Ascending aorta (tissue), 2 donors: ENCODE measurements around the gene MACROH2A1. TPM values are rescaled to one million over a fixed set of nuclear protein-coding genes. Genes with fewer than 3 reads are reported as not detected.

Experiments
- DNase-seq, 2 donors: peaks; one replicate each; pipeline ENCODE4 v3.0.0-alpha.2; 2019; ENCODE audit warnings: low spot score in 2 of 2
- H3K27ac ChIP-seq, 2 donors: fragments of 200-600 bp; sonication (generic); one replicate each; pipeline ENCODE4 v1.5.1; 2016 to 2017; ENCODE audit warnings: mild to moderate bottlenecking in 1 of 2
- H3K27me3 ChIP-seq: fragments of 200-600 bp; sonication (generic); one replicate; pipeline ENCODE4 v1.5.1; 2017
- H3K36me3 ChIP-seq, 2 donors: fragments of 200-600 bp; sonication (generic); one replicate each; pipeline ENCODE4 v1.5.1; 2016
- H3K4me1 ChIP-seq, 2 donors: fragments of 200-600 bp; sonication (generic); one replicate each; pipeline ENCODE4 v1.5.1; 2016 to 2017; ENCODE audit warnings: mild to moderate bottlenecking in 1 of 2
- H3K4me3 ChIP-seq, 2 donors: fragments of 200-600 bp; sonication (generic); one replicate each; pipeline ENCODE4 v1.5.1; 2016 to 2017; ENCODE audit warnings: mild to moderate bottlenecking in 1 of 2
- H3K9me3 ChIP-seq, 2 donors: fragments of 200-600 bp; sonication (generic); one replicate each; pipeline ENCODE4 v1.5.1; 2016
- CTCF ChIP-seq, 3 experiments: fragments of 200-600 bp in 2 of 3; fragments of 450-650 bp in 1 of 3; sonication (generic) in 2 of 3; IDR thresholded peaks; one replicate each; pipeline ENCODE4 v1.5.1; 2016 to 2019; ENCODE audit warnings: antibody characterized with exemption in 3 of 3, mild to moderate bottlenecking in 1 of 3, moderate library complexity in 1 of 3
- intact Hi-C: fragments of 100-400 bp; cut with DNase I; formaldehyde crosslinking; loops from one replicate; pipeline ENCODE4 v1.15.1; 2023
- total RNA-seq: library from RNA; depleted of rRNA; stranded (reverse); fragments of >200 nt; gene quantifications from one replicate; pipeline ENCODE4 v1.1.0, GENCODE V29; 2016

The MACROH2A1 gene
- total RNA-seq, 1 donor from 2014 or later, result 216 TPM

- Histone ChIP-seq H3K27ac (no peak overlapping the region), H3K4me1 (no peaks in the 10 kb centered on the region), H3K4me3 (no peak overlapping the region), H3K27me3 (no peaks in the 10 kb centered on the region), H3K36me3 (no peaks in the 10 kb centered on the region), H3K9me3 (no peaks in the 10 kb centered on the region)
- DNase-seq, result peak in 1 of 2 donors; percentile 31
- intact Hi-C loops, result no loop called here
- no peak for TF ChIP-seq CTCF (IDR thresholded peaks at IDR 0.05)
These were observed 85.6 kb downstream of the MACROH2A1 start for GRCh38 chr5:135313405-135313804.

DNA sequence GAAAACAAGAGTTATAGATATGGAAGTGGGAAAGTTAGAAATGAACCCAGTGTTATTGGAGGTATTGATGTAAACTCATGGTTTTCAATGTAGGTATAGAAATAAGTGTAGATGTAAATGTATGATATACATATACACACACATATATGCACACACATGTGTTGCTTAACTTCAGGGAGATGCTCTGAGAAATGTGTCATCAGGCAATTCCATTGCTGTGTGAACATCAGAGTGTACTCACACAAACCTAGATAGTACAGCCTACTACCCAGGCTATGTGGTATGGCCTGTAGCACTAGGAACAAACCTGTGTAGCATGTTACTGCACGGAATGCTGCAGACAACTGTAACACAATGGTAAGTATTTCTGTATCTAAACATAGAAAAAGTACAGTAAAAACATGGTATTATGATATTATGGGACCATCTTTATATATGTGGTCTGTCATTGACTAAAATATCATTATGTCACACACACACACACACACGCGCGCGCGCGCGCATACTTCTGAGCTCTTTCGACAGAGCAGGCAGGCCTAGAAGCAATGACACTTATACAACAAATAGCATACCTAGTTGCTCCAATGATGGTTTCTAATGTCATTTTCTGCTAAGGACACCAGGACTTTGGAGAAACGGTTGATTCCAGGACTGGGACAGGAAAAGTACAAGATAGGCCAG, 86.6 kb downstream of the MACROH2A1 start:
- Histone ChIP-seq H3K4me1 (no peaks in the 10 kb centered on the region), H3K36me3 (no peaks in the 10 kb centered on the region), H3K27me3 (no peaks in the 10 kb centered on the region), H3K27ac (no peak overlapping the region), H3K4me3 (no peak overlapping the region), H3K9me3 (no peaks in the 10 kb centered on the region)
- no peak for TF ChIP-seq CTCF (IDR thresholded peaks at IDR 0.05)
- intact Hi-C loops, result no loop called here
- peak in 1 of 2 donors; percentile 5 for DNase-seq

- TF ChIP-seq CTCF (IDR thresholded peaks at IDR 0.05), result no peak
- intact Hi-C loops, result no loop called here
- Histone ChIP-seq H3K27ac (no peak overlapping the region), H3K27me3 (no peaks in the 10 kb centered on the region), H3K9me3 (no peaks in the 10 kb centered on the region), H3K4me3 (no peak overlapping the region), H3K4me1 (no peaks in the 10 kb centered on the region), H3K36me3 (no peaks in the 10 kb centered on the region)
- no peak for DNase-seq
These were observed 88.6 kb downstream of the MACROH2A1 start for GRCh38 chr5:135310328-135310989.

DNA sequence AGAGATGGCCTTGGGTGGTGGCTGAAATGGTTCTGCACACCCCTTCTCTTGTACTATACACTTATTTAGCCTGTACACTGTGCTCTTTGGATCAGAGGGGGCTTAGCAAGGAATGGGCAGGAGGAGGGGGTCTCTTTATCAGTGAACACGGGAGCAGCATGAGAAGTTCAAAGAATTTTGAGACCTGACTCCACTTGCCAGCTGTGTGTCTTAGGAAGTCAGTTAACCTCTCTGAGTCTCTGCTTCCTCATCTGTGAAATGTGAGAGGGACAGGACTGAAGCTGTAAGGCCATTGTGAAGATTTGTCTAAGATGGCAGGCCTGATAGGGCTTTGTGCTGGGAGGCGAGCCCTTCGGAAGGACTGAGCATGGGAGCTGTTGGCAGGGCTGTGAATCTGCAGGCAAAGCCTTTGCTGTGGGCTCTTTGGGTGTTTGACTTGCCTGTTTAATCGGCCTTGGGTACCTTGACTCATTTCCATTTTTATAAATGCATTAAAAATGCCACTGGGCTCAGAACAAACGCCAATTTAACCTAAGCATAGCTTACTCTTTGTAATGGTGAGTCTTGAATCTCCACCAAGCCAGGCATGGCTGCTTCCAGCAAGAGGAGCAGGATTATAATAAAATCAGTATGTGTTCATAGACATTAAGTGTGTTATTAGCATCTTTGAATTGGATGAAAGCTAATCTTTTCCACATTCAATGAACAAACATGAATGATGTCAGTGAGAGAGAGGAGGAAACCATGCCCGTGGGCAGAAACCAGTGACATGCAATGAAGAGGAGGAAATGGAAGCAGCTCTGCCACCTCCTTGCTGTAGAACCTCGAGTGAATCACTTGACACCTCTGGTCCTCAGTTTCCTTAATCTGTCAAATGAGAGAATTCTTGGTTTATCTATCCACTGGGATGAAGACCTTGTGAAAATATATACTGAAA, 89.4 kb downstream of the MACROH2A1 start:
- intact Hi-C loops, result no loop called here
- Histone ChIP-seq H3K4me3 (no peak overlapping the region), H3K4me1 (no peaks in the 10 kb centered on the region), H3K27me3 (no peaks in the 10 kb centered on the region), H3K9me3 (no peaks in the 10 kb centered on the region), H3K36me3 (no peaks in the 10 kb centered on the region), H3K27ac (no peak overlapping the region)
- TF ChIP-seq CTCF (IDR thresholded peaks at IDR 0.05), result no peak
- peak in 1 of 2 donors; percentile 13 for DNase-seq

GRCh38 chr5:135308752-135309151, 90.3 kb downstream of the MACROH2A1 start:
- Histone ChIP-seq H3K9me3 (no peaks in the 10 kb centered on the region), H3K4me1 (no peaks in the 10 kb centered on the region), H3K27ac (no peak overlapping the region), H3K27me3 (no peaks in the 10 kb centered on the region), H3K36me3 (no peaks in the 10 kb centered on the region), H3K4me3 (no peak overlapping the region)
- TF ChIP-seq CTCF (IDR thresholded peaks at IDR 0.05), result no peak
- intact Hi-C loops, result no loop called here
- peak in 1 of 2 donors; percentile 47 for DNase-seq
